Activated naive CD4-positive, alpha-beta T cell treated with anti-CD3 and anti-CD28 coated beads, Interleukin-2, amount 50 U/mL, for 24 hours (primary cell): ENCODE measurements around the gene TIAL1.
"Not testable (repeated sequence)": the region's sequence is repeated elsewhere in the genome, so short reads cannot be mapped to it uniquely, and the experiment has no call there.

Experiments
- H3K27ac Mint-ChIP-seq: one replicate; pipeline ENCODE4 v1.8.0; 2021; ENCODE audit warnings: mild to moderate bottlenecking, mixed read lengths
- H3K27me3 Mint-ChIP-seq: one replicate; pipeline ENCODE4 v1.8.0; 2021; ENCODE audit warnings: mixed read lengths
- H3K36me3 Mint-ChIP-seq: one replicate; pipeline ENCODE4 v1.8.0; 2021; ENCODE audit warnings: mixed read lengths
- H3K4me1 Mint-ChIP-seq: one replicate; pipeline ENCODE4 v1.8.0; 2021; ENCODE audit warnings: mixed read lengths
- H3K4me3 Mint-ChIP-seq: one replicate; pipeline ENCODE4 v1.8.0; 2021; ENCODE audit warnings: mild to moderate bottlenecking, mixed read lengths
- H3K9me3 Mint-ChIP-seq: one replicate; pipeline ENCODE4 v1.8.0; 2021; ENCODE audit warnings: mixed read lengths

Gene TIAL1

GRCh38 chr10:119531067-119531466 lies 65.7 kb downstream of the TIAL1 start:
- Mint-ChIP-seq H3K27ac (peak overlapping the region; percentile 13), H3K9me3 (no peaks in the 10 kb centered on the region), H3K4me3 (peak overlapping the region; percentile 0), H3K27me3 (no peaks in the 10 kb centered on the region), H3K4me1 (peaks cover 80% of the 10 kb centered on the region), H3K36me3 (peaks cover 7% of the 10 kb centered on the region)

GRCh38 chr10:119528663-119529237 lies 68.0 kb downstream of the TIAL1 start:
- H3K27me3 Mint-ChIP-seq, H3K36me3 Mint-ChIP-seq, H3K9me3 Mint-ChIP-seq, H3K27ac Mint-ChIP-seq, H3K4me3 Mint-ChIP-seq: not testable (repeated sequence)
- peaks cover 76% of the 10 kb centered on the region for H3K4me1 Mint-ChIP-seq

- Mint-ChIP-seq H3K4me1 (peaks cover 74% of the 10 kb centered on the region), H3K27me3 (no peaks in the 10 kb centered on the region), H3K36me3 (peaks cover 6% of the 10 kb centered on the region), H3K27ac (peak overlapping the region; percentile 75), H3K9me3 (no peaks in the 10 kb centered on the region), H3K4me3 (no peak overlapping the region)
Measured at GRCh38 chr10:119526621-119527592, 69.9 kb downstream of the TIAL1 start.

DNA sequence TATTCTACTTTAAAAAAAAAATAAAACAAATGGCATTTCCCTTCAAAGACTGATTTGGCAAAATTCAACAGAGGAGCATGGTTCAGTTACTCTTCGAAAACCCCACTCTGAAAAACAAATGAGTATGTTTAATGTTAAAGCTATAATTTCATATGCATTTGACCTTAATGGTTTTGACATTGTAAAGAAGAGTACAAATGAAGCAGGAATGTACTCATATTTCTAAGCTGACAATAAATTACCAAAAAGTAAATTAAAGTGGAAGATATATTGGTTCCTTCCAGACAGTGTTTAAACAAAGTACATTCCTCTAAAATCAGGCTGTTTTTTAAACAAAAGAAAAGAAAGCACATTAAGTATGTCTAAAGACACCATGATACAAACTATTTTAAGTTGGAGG lies 70.6 kb downstream of the TIAL1 start:
- Mint-ChIP-seq H3K4me3 (no peak overlapping the region), H3K36me3 (peaks cover 8% of the 10 kb centered on the region)

GRCh38 chr10:119525116-119525515 lies 71.6 kb downstream of the TIAL1 start:
- peak overlapping the region; percentile 59 for H3K27ac Mint-ChIP-seq
- no peaks in the 10 kb centered on the region for H3K27me3 Mint-ChIP-seq
- no peaks in the 10 kb centered on the region for H3K9me3 Mint-ChIP-seq
- peaks cover 12% of the 10 kb centered on the region for H3K36me3 Mint-ChIP-seq
- peaks cover 73% of the 10 kb centered on the region for H3K4me1 Mint-ChIP-seq
- H3K4me3 Mint-ChIP-seq, result no peak overlapping the region

More for the DNA sequence above, 70.6 kb downstream of the TIAL1 start:
- Mint-ChIP-seq H3K9me3 (no peaks in the 10 kb centered on the region), H3K27ac (no peak overlapping the region), H3K4me1 (peaks cover 74% of the 10 kb centered on the region), H3K27me3 (no peaks in the 10 kb centered on the region)

- no peak overlapping the region for H3K4me3 Mint-ChIP-seq
- H3K4me1 Mint-ChIP-seq, result peaks cover 76% of the 10 kb centered on the region
- no peaks in the 10 kb centered on the region for H3K27me3 Mint-ChIP-seq
- peaks cover 13% of the 10 kb centered on the region for H3K36me3 Mint-ChIP-seq
- H3K27ac Mint-ChIP-seq, result peak overlapping the region; percentile 59
- H3K9me3 Mint-ChIP-seq, result no peaks in the 10 kb centered on the region
Measured at GRCh38 chr10:119524720-119525070, 72.1 kb downstream of the TIAL1 start.

DNA sequence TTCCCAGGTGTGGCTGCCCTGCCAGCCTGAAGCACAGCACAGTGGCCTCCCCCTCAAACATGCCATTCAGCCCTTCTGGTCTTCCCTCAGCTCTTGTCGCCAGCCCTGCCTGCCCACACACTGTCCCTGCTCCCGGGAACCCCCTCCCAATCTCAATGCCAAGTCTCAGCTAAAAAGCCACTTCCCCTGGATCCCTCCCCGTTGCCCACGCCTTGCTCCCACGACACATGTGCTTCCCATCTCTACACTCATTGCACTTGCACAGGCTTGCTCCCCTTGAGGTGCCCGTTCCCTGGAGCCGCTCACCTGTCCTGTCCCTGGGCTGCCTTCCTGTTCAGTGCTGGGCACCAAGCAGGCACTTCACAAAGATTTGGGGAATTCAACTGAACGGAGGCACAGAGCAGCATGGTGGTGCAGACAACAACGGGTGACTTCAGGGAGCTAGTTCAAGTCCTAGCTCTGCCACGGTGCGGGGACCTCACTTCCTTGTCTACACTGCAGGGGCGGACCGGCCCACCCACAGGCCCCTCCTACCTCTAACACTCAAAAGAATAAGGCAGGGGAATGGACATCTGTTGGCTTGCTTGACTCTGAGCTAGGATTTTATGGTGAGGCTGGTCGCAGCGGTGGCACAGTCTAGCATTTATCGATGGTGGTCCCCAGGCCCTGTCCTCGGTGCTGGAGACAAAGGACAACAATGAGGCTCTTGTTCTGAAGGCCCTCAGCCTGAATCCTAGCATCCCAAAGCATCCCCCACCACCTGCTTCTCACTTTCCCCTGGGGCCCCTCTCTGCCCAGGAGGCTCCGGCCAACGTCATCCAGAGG lies 72.7 kb downstream of the TIAL1 start:
- H3K4me3 Mint-ChIP-seq, result no peak overlapping the region
- no peaks in the 10 kb centered on the region for H3K27me3 Mint-ChIP-seq
- H3K9me3 Mint-ChIP-seq, result no peaks in the 10 kb centered on the region
- H3K27ac Mint-ChIP-seq, result peak overlapping the region; percentile 71
- H3K36me3 Mint-ChIP-seq, result peaks cover 13% of the 10 kb centered on the region
- H3K4me1 Mint-ChIP-seq, result peaks cover 77% of the 10 kb centered on the region
